HepG2 (cell line): ENCODE results near the gene FN1. TPM values are rescaled to one million over a fixed set of nuclear protein-coding genes. Genes with fewer than 3 reads are reported as not detected.

Experiments used
- AKAP8 ChIP-seq: sonication (generic); formaldehyde crosslinking; IDR thresholded peaks from 2 replicates; pipeline ENCODE4 v1.5.1; 2020; ENCODE audit warnings: mild to moderate bottlenecking, missing genetic modification reagents
- CBFB ChIP-seq: sonication (generic); formaldehyde crosslinking; IDR thresholded peaks from 2 replicates; pipeline ENCODE4 v1.4.0; 2020; ENCODE audit warnings: missing genetic modification reagents
- CENPT ChIP-seq: sonication (generic); formaldehyde crosslinking; IDR thresholded peaks from 2 replicates; pipeline ENCODE4 v1.8.0; 2022; ENCODE audit warnings: low read depth, mild to moderate bottlenecking, moderate library complexity, missing genetic modification reagents
- HDAC6 ChIP-seq: fragments of 200-600 bp; sonication (generic); IDR thresholded peaks from 2 replicates; pipeline ENCODE4 v1.7.0; 2017; ENCODE audit warnings: mild to moderate bottlenecking, antibody characterized with exemption, low read length, low read depth
- IRF1 ChIP-seq: sonication (generic); formaldehyde crosslinking; IDR thresholded peaks from 2 replicates; pipeline ENCODE4 v1.4.0; 2020; ENCODE audit warnings: low read depth, mild to moderate bottlenecking, missing genetic modification reagents
- IRF2 ChIP-seq: IDR thresholded peaks from 2 replicates; pipeline ENCODE4 v1.6.1; 2018; ENCODE audit warnings: missing genetic modification reagents, missing compliant biosample characterization
- JUND ChIP-seq: sonication (generic); formaldehyde crosslinking; IDR thresholded peaks from 2 replicates; pipeline ENCODE4 v1.8.0; 2022; ENCODE audit warnings: mild to moderate bottlenecking, missing genetic modification reagents
- KAT7 ChIP-seq: IDR thresholded peaks from 2 replicates; pipeline ENCODE4 v1.6.1; 2018; ENCODE audit warnings: borderline replicate concordance, missing compliant biosample characterization
- KLF15 ChIP-seq: sonication (generic); formaldehyde crosslinking; IDR thresholded peaks from 2 replicates; pipeline ENCODE4 v1.8.1; 2023; ENCODE audit warnings: borderline replicate concordance, mild to moderate bottlenecking, inconsistent platforms, missing genetic modification reagents, mixed read lengths
- REST ChIP-seq, 2 experiments: IDR thresholded peaks; 2 replicates each; pipeline ENCODE4 v1.6.1; 2011 to 2012; ENCODE audit warnings: low read length in 2 of 2, borderline replicate concordance in 1 of 2, low read depth in 1 of 2, mild to moderate bottlenecking in 1 of 2, moderate library complexity in 1 of 2
- SP2 ChIP-seq: sonication (generic); formaldehyde crosslinking; IDR thresholded peaks from 2 replicates; pipeline ENCODE4 v1.5.1; 2020; ENCODE audit warnings: mild to moderate bottlenecking, missing genetic modification reagents
- ZNF225 ChIP-seq: sonication (generic); formaldehyde crosslinking; IDR thresholded peaks from 2 replicates; pipeline ENCODE4 v1.4.0; 2020; ENCODE audit warnings: mild to moderate bottlenecking, missing genetic modification reagents
- ZNF230 ChIP-seq: sonication (generic); formaldehyde crosslinking; IDR thresholded peaks from 2 replicates; pipeline ENCODE4 v1.4.0; 2020; ENCODE audit warnings: mild to moderate bottlenecking, missing genetic modification reagents
- ZNF431 ChIP-seq: sonication (generic); formaldehyde crosslinking; IDR thresholded peaks from 2 replicates; pipeline ENCODE4 v1.9.0; 2022; ENCODE audit warnings: missing genetic modification reagents, low read depth, mild to moderate bottlenecking, borderline replicate concordance
- ZNF460 ChIP-seq: sonication (generic); formaldehyde crosslinking; IDR thresholded peaks from 2 replicates; pipeline ENCODE4 v1.5.1; 2020; ENCODE audit warnings: missing genetic modification reagents, mild to moderate bottlenecking, borderline replicate concordance
- ZNF567 ChIP-seq: sonication (generic); formaldehyde crosslinking; IDR thresholded peaks from 2 replicates; pipeline ENCODE4 v1.8.1; 2023; ENCODE audit warnings: mild to moderate bottlenecking, missing genetic modification reagents, borderline replicate concordance
- ZNF572 ChIP-seq: sonication (generic); formaldehyde crosslinking; IDR thresholded peaks from 2 replicates; pipeline ENCODE4 v1.5.1; 2020; ENCODE audit warnings: mild to moderate bottlenecking, missing genetic modification reagents
- ZNF619 ChIP-seq: sonication (generic); formaldehyde crosslinking; IDR thresholded peaks from 2 replicates; pipeline ENCODE4 v1.4.0; 2020; ENCODE audit warnings: mild to moderate bottlenecking, missing genetic modification reagents
- ZNF660 ChIP-seq: sonication (generic); formaldehyde crosslinking; IDR thresholded peaks from 2 replicates; pipeline ENCODE4 v1.5.1; 2020; ENCODE audit warnings: mild to moderate bottlenecking, low read depth, missing genetic modification reagents, borderline replicate concordance
- ZNF703 ChIP-seq: sonication (generic); formaldehyde crosslinking; IDR thresholded peaks from 2 replicates; pipeline ENCODE4 v1.5.1; 2020; ENCODE audit warnings: missing genetic modification reagents, mild to moderate bottlenecking, moderate library complexity, borderline replicate concordance
- ZNF75D ChIP-seq: sonication (generic); formaldehyde crosslinking; IDR thresholded peaks from 2 replicates; pipeline ENCODE4 v1.8.1; 2023; ENCODE audit warnings: missing genetic modification reagents, mild to moderate bottlenecking, borderline replicate concordance
- ZSCAN20 ChIP-seq: sonication (generic); formaldehyde crosslinking; IDR thresholded peaks from 2 replicates; pipeline ENCODE4 v1.4.0; 2020; ENCODE audit warnings: missing genetic modification reagents, mild to moderate bottlenecking, borderline replicate concordance
- ZXDC ChIP-seq: sonication (generic); formaldehyde crosslinking; IDR thresholded peaks from 2 replicates; pipeline ENCODE4 v1.5.0; 2020; ENCODE audit warnings: mild to moderate bottlenecking, missing genetic modification reagents
- polyA plus RNA-seq, 8 experiments: library from polyadenylated mRNA; depleted of rRNA in 3 of 8; stranded (reverse) in 7 of 8; unstranded in 1 of 8; fragments of >200 nt; fragmentation: Illumina TruSeq in 4 of 8; extraction: Trizol in 4 of 8; gene quantifications; 2 replicates each; pipeline versions ENCODE4 v1.2.1 to v1.2.3, GENCODE V29; 2011 to 2016; ENCODE audit warnings: low read depth in 4 of 8, missing spikeins in 1 of 8, mixed read lengths in 1 of 8; ENCODE audit not compliant: insufficient read depth in 1 of 8
- total RNA-seq, 5 experiments: library from RNA; depleted of rRNA; stranded (reverse); fragments of >200 nt; fragmentation: Illumina TruSeq; extraction: Trizol; gene quantifications; 2 replicates each; pipeline ENCODE4 v1.2.3, GENCODE V29; 2016; ENCODE audit warnings: low read depth in 1 of 5

The FN1 gene
- total and polyA plus RNA-seq, 2 of the 13 experiments (the other 11 are each of a cell fraction or from before 2014, with no cell fraction given) = 1,847 to 6,471 TPM

- no peak; the same call in none of the 2 replicates for TF ChIP-seq KLF15 (CRISPR knock-in tag)
- peak; percentile 58; the same call in 1 of the 2 replicates for TF ChIP-seq JUND (CRISPR knock-in tag)
- TF ChIP-seq ZNF572 (CRISPR knock-in tag) = no peak
- TF ChIP-seq AKAP8 (CRISPR knock-in tag) = peak; percentile 62
- TF ChIP-seq HDAC6 = peak; percentile 87; the same call in 1 of the 2 replicates
- TF ChIP-seq ZNF460 (CRISPR knock-in tag) = no peak
- no peak; the same call in 1 of the 2 replicates for TF ChIP-seq ZNF567
- TF ChIP-seq REST (IDR thresholded peaks at IDR 0.05; ENCODE audit: borderline replicate concordance in 1 of 2, low read depth in 1 of 2, low read length in 2 of 2) = no peak
- peak; percentile 15; the same call in 1 of the 2 replicates for TF ChIP-seq ZNF431 (CRISPR knock-in tag)
- 0 out of 2 replicates have a peak, but pooled peaks have one; percentile 28 for TF ChIP-seq IRF2 (CRISPR knock-in tag)
- peak; percentile 94; the same call in 1 of the 2 replicates for TF ChIP-seq KAT7
- peak; percentile 88; the same call in 1 of the 2 replicates for TF ChIP-seq ZNF619 (CRISPR knock-in tag)
- TF ChIP-seq ZNF225 = peak; percentile 98; the same call in 1 of the 2 replicates
- TF ChIP-seq CBFB (CRISPR knock-in tag) = peak; percentile 19; the same call in 1 of the 2 replicates
- no peak for TF ChIP-seq ZNF660
- TF ChIP-seq ZNF230 (CRISPR knock-in tag) = peak; percentile 70; the same call in 1 of the 2 replicates
- peak; percentile 76; the same call in 1 of the 2 replicates for TF ChIP-seq ZXDC
- TF ChIP-seq ZNF75D = no peak
- no peak for TF ChIP-seq ZSCAN20
- TF ChIP-seq IRF1 (CRISPR knock-in tag) = no peak
- TF ChIP-seq CENPT (CRISPR knock-in tag) = 0 out of 2 replicates have a peak, but pooled peaks have one; percentile 9
- peak; percentile 18; the same call in 1 of the 2 replicates for TF ChIP-seq SP2 (CRISPR knock-in tag)
- TF ChIP-seq ZNF703 (CRISPR knock-in tag) = peak; percentile 96
Observed at GRCh38 chr2:215435280-215435869, 493 bp downstream of the FN1 start (continued).
